Sciatic nerve (tissue), 2 donors: ENCODE measurements around the gene HS1BP3. TPM values are rescaled to one million over a fixed set of nuclear protein-coding genes. Genes with fewer than 3 reads are reported as not detected.

Source experiments
- ATAC-seq: fragments of 200-7000 bp; cut with Tn5 transposase; one replicate; pipeline ENCODE4 v1.9.1; 2020; ENCODE audit warnings: mild to moderate bottlenecking, moderate library complexity
- DNase-seq: peaks from one replicate; pipeline ENCODE4 v3.0.0-alpha.2; 2020; ENCODE audit warnings: low spot score
- intact Hi-C: fragments of 100-400 bp; cut with DNase I; formaldehyde crosslinking; loops from one replicate; pipeline ENCODE4 v1.14.2; 2022
- total RNA-seq: library from RNA; stranded (reverse); fragmentation: NEBNext Ultra II Directional; extraction: Animal tissue kit (Norgen Biotek cat#: 25700); gene quantifications from one replicate; pipeline ENCODE4 v1.2.1, GENCODE V29; 2021
- donor health status: DM: no; HTN: no; CAD: no.
- donor health status: DM: no; HTN: no; CAD: no.

The HS1BP3 gene
- total RNA-seq, 1 donor from 2014 or later: 23.2 TPM

DNA sequence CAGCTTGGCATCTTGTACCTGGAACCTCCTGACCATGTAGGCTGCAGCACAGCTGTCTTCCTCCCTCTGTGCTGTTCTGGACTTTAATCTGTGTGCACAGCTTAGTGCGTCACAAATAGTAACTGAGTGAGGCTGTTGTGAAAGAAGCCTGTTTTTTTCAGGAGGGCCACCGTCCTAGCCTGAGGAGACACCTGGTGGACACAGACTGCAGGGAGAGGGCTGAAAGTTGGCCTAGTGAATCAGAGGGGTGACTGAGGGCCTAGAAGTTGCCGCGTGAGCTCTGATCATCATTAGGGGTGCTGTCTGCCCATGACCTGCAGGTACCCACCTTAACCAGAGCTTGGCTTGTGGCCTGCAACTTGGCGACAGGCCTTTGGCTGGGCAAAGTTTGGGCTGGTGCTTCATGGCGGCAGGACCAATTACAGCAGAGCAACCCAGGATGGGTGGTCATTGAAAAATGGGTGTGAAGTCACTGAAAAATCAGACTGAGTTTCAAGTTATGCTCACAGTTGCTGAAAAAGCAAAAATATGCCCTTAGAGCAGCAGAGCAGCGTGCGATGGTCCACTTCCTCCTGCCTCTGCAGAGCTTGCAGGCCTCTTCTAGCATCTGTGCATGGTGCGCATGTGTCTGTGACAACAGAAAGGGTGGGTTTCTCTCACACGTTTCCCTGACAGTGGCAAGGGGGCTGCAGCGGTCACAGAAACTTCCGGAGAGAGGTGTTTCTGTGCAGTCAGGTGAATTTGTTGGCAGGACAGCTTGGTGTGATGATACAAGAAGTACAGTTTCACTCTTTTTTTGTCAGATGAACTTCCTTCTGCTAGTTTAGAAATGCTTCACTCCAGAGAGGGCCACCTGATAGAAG, 25.7 kb upstream of the HS1BP3 start:
- intact Hi-C loops: no loop called here
- DNase-seq (no peak), ATAC-seq (no peak)

DNA sequence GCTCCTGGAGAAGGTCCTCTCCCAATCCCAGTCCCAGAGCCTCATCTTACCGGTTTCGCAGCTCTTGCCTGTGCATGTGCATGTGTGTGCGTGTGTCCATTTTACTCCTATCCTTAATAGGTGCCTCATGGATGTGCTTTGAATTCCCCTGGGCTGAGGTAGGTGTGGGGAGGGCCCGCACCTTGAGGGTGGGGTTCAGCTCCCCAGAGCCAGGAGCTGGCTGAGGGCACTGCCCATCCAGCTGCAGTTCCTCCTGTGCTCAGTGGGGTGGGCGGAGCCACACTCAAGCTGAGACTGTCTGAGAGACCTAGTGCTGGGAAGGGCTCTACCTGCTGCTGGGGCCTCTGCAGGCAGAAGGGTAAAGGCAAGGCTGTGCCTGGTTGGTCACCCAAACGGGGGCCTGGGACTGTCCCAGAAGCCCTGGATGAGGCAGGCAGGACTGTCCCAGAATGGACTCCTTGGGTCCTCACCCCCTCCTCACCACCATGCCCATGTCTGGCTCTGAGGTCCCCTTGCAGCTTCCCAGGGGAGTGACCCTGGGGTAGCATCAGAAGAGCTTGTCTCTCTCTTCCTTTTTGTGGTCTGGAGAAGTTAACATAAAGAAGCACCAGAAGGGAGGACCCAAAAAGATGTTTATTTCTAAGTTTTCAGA, 24.9 kb upstream of the HS1BP3 start:
- DNase-seq (no peak), ATAC-seq (peak; percentile 46)
- intact Hi-C loops: no loop called here

DNA sequence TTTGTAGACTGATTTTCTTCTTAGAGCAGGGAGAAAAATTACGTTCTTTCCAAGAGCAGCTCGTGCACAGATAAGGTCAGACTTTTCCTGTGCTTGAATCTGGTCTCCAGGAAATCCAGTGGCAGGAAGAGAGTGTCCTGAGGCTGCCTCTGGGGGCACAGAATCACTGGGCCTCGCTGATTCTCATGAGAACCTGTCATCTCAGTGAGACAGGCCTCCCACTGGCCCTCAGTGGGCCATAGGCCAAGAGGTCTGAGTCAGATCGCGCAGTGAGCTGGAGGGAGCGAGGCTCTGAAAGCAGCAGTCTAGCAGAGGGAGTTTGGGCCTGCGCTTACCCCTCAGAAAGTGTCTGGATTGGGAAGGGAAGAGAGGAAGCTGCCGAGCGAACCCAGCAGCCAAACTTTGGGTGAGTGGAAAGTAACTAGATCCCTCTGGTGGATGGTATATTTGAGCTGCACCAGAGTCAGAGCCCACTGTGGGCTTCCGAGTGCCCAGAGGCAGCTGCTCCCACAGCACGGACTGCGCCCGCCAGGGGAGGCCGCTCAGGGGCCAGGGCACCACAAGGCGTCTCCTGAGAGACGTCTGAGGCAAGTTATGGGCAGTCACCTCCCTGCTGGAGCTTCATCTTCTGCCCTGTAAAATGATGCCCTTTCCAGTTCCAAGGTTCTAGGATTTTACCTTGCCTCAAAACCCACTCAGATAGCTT, 24.2 kb upstream of the HS1BP3 start:
- DNase-seq: no peak
- intact Hi-C loops: no loop called here
- no peak for ATAC-seq

DNA sequence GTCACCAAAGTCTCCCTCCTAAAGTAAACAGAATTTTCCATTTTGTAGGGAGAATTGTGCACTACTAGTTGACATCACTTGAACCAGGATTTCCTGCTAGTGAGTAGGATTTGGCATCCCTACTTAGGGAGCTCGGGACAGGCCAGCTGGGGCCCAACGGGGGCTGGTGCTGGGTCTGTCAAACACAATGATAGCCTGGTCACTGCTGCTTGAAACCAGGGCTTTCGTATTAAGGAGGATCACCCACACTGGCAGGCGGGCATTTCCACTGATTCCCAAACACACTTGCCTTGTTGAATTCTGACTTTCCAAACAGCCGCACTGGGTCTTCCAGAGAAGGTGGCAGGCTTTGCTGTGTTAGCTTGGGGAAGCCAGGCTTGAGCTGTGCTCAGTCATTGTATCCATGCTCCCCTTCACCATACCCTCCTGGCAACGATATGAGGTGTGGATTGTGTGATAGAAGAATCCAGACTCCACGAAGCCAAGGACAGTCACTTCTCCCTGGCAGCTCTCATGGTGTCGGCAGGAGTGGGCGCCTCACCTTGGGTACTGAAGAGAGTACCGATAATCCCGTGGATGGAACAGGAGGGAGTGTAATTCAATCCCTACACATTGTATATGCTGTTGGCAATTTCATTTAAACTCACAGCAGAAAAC, 23.5 kb upstream of the HS1BP3 start:
- intact Hi-C loops: no loop called here
- DNase-seq (no peak), ATAC-seq (no peak)

DNA sequence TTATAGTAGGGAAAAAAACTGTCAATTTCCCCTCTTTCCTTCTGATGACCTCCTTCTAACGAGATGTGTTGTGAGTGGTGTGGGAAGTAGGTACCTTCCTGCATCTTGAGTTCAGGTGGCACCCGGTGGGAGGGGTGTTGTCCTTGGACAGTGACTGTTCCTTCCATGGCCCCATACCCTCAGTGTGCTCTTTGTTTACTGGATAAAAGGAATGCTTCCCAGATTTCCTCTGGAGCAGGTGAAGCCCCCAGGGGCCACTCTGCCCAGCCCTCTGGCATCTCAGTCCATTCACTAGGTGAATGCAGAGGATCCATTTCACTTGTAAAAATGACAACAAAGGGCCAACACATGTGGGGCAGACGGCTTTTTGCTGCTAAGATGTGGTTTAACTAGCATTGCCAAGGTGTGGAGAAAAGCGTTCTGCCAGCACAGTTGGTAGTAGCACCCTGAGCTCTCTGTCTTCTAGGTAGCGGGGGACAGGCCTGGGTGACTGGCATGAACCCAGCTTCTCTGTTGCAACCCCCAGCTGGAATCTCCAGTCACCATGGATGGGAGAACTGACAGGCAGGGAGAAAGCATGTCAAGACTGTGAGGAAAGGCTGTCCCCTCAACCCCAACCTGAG, 22.9 kb upstream of the HS1BP3 start:
- DNase-seq (no peak), ATAC-seq (no peak)
- intact Hi-C loops: no loop called here

DNA sequence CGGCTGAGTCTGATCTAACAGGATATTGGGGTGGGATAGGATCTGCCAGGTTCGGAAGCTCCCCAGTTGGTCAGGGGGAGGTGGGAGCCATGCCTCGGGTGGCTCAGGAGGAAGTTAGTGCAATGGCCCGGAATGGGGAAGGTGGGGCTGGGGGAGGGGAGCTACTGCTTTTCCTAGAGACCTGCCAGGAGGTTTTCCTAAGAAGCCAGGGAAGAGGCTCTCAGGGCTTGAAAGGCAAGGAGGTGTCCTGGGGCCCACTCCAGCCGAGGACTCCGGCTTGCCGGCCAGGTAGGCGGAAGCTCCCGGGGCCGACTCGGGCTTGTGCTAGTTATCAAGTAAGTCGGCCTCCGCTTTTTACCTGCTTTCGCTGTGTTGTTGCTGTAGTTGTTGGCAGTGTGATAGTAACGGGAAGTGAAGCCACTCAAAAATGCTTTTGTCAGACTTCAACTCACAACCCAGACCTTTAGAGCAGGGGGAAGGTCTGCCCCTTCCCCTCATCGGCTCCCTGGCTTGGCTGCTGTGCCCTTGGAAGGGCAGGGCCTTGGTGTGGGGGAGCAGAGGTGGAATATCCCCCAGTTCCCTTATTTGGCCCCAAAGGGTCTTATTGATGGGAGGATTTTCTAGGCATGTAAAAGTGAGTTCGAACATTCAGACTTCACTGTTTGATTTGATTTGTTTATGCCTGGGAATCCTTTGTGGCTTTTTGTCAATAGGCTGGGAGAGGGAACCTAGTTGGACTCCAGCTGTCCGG, 21.5 kb upstream of the HS1BP3 start:
- no peak for ATAC-seq
- intact Hi-C loops: no loop called here
- DNase-seq: no peak

DNA sequence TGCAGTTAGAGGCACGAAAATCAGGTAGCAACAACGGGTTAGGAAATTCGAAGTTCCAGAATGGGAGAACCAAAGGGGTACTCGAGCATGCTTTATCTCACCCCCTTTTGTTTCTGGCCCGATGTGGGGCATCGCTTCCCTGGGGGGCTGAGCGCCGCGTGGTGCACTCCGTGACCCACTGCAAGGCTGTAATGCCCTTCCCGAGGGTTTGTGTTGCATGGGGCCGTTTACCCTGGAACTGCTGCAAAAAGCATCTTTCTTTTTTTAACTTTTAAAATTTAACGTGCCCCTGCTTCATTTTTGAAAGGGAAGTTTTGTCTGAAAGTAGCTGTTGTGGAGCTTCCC, 20.8 kb upstream of the HS1BP3 start:
- intact Hi-C loops: no loop called here
- no peak for DNase-seq
- no peak for ATAC-seq

DNA sequence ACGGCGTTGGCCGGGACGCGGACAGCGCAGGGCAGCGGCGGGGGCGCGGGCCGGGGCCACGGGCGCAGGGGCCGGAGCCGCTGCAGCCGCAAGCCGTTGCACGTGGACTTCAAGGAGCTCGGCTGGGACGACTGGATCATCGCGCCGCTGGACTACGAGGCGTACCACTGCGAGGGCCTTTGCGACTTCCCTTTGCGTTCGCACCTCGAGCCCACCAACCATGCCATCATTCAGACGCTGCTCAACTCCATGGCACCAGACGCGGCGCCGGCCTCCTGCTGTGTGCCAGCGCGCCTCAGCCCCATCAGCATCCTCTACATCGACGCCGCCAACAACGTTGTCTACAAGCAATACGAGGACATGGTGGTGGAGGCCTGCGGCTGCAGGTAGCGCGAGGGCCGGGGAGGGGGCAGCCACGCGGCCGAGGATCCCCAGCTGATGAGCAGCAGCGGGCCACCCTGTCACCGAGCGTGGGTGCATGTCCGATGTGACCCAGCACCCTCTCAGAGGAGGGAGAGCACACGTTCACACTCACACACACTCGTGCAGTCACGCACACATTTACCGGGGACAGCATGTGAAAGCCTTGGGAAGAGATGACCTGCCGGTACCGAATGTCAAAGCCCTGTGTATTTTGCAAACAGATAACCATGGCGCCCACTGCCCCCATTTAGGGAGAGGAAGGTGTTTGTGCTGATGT, 20.3 kb upstream of the HS1BP3 start:
- ATAC-seq (no peak), DNase-seq (no peak)
- intact Hi-C loops: no loop called here

DNA sequence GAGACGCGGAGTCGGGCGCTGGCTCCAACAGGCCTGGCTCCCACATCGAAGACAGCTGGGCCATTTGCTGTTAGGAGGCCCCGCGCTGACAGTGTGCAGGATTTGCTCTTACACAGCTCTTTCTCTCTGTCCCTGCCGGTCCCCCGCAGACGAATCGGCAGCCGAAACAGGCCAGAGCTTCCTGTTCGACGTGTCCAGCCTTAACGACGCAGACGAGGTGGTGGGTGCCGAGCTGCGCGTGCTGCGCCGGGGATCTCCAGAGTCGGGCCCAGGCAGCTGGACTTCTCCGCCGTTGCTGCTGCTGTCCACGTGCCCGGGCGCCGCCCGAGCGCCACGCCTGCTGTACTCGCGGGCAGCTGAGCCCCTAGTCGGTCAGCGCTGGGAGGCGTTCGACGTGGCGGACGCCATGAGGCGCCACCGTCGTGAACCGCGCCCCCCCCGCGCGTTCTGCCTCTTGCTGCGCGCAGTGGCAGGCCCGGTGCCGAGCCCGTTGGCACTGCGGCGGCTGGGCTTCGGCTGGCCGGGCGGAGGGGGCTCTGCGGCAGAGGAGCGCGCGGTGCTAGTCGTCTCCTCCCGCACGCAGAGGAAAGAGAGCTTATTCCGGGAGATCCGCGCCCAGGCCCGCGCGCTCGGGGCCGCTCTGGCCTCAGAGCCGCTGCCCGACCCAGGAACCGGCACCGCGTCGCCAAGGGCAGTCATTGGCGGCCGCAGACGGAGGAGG, 19.6 kb upstream of the HS1BP3 start:
- ATAC-seq: no peak
- intact Hi-C loops: no loop called here
- no peak for DNase-seq

DNA sequence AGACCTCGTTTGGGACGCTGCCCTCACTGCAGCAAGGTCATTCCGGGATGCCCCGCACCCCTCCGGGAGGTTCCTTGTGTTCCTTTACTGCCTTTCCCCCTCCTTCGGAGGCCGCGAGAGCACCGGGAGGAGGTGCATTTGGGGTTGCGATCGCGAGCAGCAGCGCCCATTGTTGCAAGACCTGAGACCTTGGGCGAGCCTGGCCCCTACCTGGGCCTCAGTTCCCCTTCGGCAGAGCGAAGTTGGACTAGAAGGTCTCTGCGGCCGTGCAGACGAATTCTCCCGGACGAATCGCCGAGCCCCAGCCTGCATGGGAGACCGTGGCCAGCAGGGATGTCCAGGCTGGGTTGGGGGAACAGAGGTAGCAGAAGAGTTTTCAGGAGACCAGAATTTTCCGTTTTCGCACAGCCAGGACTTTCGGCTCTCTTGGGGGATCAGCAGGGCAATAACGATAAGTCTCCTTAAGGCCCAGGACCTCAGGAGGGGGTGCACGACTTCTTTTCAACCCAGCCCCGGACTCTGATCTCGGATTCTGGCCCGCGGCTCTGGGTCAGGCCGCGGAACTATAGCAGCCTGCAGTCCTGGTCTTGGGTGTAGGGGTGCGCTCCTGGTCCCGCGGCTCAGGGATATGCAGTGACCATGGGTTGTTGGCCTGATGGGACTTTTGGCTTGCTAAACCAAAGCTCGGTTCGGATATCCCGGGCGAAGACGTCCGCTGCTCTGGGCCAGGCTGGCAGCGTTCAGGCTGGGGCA, 18.8 kb upstream of the HS1BP3 start:
- intact Hi-C loops: loop anchor here (5.0 kb wide), 1 partner anchor 293 kb away; no protein-coding TSS in a partner anchor
- DNase-seq (no peak), ATAC-seq (no peak)

DNA sequence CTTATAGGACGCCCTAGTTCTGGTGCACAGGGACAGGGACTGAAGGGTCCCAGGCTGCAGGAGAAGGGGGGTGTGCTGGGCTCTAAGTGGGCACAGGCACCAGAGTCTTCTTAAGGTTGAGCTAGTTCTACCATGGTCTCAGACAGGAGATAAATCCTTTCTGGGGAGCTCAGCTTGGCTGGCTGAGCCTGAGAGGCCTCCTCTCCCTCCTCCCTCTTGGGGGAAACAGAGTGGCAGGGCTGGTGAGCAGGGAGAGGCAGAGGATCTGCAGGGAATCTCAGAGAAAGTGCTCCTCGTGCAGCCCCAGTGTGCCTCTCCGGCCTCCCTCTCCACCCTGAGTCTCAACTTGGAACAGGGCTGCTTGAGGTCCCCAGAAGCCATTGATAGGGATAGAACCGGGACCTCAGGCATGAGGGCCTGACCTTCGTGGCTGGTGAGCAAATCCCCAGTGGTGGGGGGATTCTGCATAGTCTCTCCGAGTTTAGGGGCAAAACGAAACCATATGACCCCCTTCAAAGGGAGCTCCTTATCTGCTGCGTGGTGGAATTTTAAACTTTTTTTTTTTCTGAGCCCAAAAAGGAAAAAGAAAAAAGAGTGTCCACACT, 18.1 kb upstream of the HS1BP3 start:
- intact Hi-C loops: loop anchor here (5.0 kb wide), 1 partner anchor 293 kb away; no protein-coding TSS in a partner anchor
- ATAC-seq: no peak
- no peak for DNase-seq

DNA sequence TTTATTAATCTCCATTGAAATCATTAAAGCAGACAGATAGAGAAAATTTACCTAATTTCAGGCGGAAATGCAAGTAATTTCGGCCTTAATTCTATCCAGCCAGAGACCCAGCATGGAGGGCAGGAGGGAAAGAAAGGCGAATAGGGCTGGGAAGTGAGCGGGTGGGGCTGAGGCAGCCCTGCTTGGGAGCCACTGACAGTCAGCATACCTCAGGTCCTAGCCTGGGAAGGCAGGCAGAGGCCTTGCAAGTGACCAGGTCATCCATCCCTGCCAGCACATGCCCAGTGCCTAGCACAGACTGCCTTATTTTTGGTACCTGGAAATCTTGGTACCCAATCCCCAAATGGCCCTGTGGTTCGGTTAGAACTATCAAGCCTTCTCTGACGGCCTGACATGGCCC, 17.6 kb upstream of the HS1BP3 start:
- intact Hi-C loops: loop anchor here (5.0 kb wide), 1 partner anchor 294 kb away; no protein-coding TSS in a partner anchor
- no peak for ATAC-seq
- no peak for DNase-seq

DNA sequence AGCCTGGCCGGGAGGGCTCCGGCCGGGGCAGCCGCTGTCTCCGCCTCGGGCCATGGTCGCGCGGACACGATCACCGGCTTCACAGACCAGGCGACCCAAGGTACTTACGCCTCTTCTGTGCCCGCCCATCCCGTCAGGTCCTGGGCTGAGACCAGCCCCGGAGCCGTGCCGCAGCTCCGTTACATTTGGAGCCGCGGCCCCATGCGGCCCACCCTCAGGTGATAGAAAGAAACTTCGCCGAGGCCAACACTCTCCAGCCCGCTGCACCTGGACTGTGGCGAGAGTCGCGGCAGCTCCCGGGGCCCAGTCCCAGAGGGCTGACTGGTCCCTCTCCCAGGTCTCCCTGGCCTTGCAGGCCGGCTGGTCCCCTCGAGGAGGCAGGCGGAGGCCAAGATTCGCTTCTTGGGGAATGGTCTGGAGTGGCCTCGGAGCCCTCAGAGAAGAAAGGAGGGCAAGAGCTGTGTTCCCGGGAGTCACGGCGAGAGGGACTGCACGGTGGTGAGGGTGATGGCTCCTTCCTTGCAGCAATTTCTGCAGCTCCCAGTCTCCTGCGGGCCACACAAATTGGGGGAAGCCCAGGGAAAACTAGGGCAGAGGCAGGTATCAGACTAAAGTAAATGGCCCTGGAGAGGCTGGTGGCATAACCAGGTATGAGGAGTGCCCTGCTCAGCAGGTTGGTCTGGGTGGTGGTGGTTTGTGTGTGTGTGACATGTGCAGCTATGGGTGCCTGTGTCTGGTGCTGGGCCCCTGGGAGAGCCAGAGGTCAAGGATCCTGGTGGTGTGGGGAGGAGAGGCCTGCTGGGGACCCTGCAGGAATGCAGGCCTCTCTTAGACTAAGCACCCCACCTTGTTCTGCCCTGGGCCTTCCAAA, 16.9 kb upstream of the HS1BP3 start:
- intact Hi-C loops: loop anchor here (5.0 kb wide), 1 partner anchor 295 kb away; no protein-coding TSS in a partner anchor
- ATAC-seq (no peak), DNase-seq (no peak)

DNA sequence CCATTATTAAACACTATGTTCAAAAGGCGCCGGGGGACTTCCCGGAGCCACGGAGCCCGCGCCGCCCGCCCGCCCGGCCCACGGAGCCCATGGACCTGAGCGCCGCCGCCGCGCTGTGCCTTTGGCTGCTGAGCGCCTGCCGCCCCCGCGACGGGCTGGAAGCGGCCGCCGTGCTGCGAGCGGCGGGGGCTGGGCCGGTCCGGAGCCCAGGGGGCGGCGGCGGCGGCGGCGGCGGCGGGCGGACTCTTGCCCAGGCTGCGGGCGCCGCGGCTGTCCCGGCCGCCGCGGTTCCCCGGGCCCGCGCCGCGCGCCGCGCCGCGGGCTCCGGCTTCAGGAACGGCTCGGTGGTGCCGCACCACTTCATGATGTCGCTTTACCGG, 16.2 kb upstream of the HS1BP3 start:
- ATAC-seq: no peak
- intact Hi-C loops: loop anchor here (5.0 kb wide), 1 partner anchor 295 kb away; no protein-coding TSS in a partner anchor

More for the DNA sequence above, 16.2 kb upstream of the HS1BP3 start:
- no peak for DNase-seq
